ENCODE results near the gene COL23A1.

DNA sequence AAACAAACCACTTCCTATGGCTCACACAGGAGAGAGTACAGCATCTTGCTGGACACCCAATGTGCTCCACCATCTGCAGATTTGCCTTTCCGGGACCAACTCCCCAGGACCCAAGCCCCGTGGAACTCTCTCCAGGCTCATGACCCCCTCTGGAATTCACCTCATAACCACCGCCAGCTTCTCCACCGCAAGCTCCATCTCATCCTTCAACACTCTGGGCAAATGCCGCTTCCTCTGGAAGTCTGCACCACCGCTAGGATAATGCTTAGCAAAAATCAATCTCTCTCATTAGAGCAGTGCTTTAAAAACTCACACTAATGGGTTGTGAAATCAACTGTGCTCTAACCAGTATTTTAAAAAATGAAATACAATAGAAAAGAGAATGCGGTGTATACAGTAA is 150.0 kb downstream of the COL23A1 start:
- TF ChIP-seq EZH2 (IDR thresholded peaks at IDR 0.05; ENCODE audit: low read depth, low read length, severe bottlenecking) (no peak), RAD21 (IDR thresholded peaks at IDR 0.05 in 1 of 2, conservative IDR thresholded peaks at IDR 0.05 in 1 of 2; ENCODE audit: low read depth in 2 of 2, low read length in 2 of 2) (no peak), RFX5 (IDR thresholded peaks at IDR 0.05; ENCODE audit: borderline replicate concordance, low read depth, low read length) (no peak), POLR2AphosphoS5 (IDR thresholded peaks at IDR 0.05; ENCODE audit: low read depth, low read length) (no peak), SRF (IDR thresholded peaks at IDR 0.05; ENCODE audit: low read depth, low read length) (no peak), FOSL1 (IDR thresholded peaks at IDR 0.05; ENCODE audit: insufficient read depth, low read depth, low read length) (no peak), EP300 (IDR thresholded peaks at IDR 0.05; ENCODE audit: borderline replicate concordance in 1 of 2, low read depth in 2 of 2, low read length in 2 of 2) (no peak), JUND (IDR thresholded peaks at IDR 0.05; ENCODE audit: low read length) (no peak), CBX8 (IDR thresholded peaks at IDR 0.05; ENCODE audit: borderline replicate concordance, low read depth, low read length) (no peak), TCF12 (IDR thresholded peaks at IDR 0.05; ENCODE audit: low read depth, low read length) (no peak), TAF1 (IDR thresholded peaks at IDR 0.05; ENCODE audit: low read depth, low read length) (no peak), MAFK (IDR thresholded peaks at IDR 0.05; ENCODE audit: low read depth, low read length) (no peak)
- TF ChIP-seq, protein P1, sequence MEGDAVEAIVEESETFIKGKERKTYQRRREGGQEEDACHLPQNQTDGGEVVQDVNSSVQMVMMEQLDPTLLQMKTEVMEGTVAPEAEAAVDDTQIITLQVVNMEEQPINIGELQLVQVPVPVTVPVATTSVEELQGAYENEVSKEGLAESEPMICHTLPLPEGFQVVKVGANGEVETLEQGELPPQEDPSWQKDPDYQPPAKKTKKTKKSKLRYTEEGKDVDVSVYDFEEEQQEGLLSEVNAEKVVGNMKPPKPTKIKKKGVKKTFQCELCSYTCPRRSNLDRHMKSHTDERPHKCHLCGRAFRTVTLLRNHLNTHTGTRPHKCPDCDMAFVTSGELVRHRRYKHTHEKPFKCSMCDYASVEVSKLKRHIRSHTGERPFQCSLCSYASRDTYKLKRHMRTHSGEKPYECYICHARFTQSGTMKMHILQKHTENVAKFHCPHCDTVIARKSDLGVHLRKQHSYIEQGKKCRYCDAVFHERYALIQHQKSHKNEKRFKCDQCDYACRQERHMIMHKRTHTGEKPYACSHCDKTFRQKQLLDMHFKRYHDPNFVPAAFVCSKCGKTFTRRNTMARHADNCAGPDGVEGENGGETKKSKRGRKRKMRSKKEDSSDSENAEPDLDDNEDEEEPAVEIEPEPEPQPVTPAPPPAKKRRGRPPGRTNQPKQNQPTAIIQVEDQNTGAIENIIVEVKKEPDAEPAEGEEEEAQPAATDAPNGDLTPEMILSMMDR (IDR thresholded peaks at IDR 0.05; ENCODE audit: control extremely low read depth in 1 of 3, insufficient read depth in 1 of 3, low read depth in 1 of 3, low read length in 3 of 3), result no peak

Data from H1 (cell line).